CD14-positive monocyte (primary cell): Measurements from ENCODE around the gene TMF1. TPM values are rescaled to one million over a fixed set of nuclear protein-coding genes. Genes with fewer than 3 reads are reported as not detected.

ENCODE experiments used
- DNase-seq, 3 donors: peaks; one replicate each; pipeline ENCODE4 v3.0.0-alpha.2; 2011 to 2022
- H2AFZ ChIP-seq: 2 replicates; pipeline ENCODE4 v1.6.0; 2012; ENCODE audit warnings: mild to moderate bottlenecking, low read depth, low read length, inconsistent platforms; ENCODE audit not compliant: insufficient read depth, poor library complexity, severe bottlenecking
- H3K27ac ChIP-seq, 2 donors: 1 replicate in 1 of 2; 2 replicates in 1 of 2; pipeline ENCODE4 v1.5.1; 2012 to 2013; ENCODE audit warnings: low read length in 2 of 2, control low read depth in 1 of 2, inconsistent platforms in 1 of 2, low read depth in 1 of 2, mild to moderate bottlenecking in 1 of 2
- H3K27me3 ChIP-seq, 2 donors: one replicate each; pipeline versions ENCODE4 v1.6.0 to v1.6.1; 2011 to 2013; ENCODE audit warnings: low read length in 2 of 2; ENCODE audit not compliant: control insufficient read depth in 2 of 2, insufficient read depth in 2 of 2
- H3K36me3 ChIP-seq, 2 donors: replicated peaks in 1 of 2; 1 replicate in 1 of 2; 2 replicates in 1 of 2; pipeline versions ENCODE4 v1.5.1 to v1.6.1; 2012 to 2013; ENCODE audit warnings: low read length in 2 of 2, control low read depth in 1 of 2, inconsistent platforms in 1 of 2, mild to moderate bottlenecking in 1 of 2; ENCODE audit not compliant: insufficient read depth in 2 of 2, control insufficient read depth in 1 of 2
- H3K4me1 ChIP-seq, 2 donors: 1 replicate in 1 of 2; 2 replicates in 1 of 2; pipeline versions ENCODE4 v1.5.1 to v1.6.1; 2012 to 2013; ENCODE audit warnings: low read length in 2 of 2, control low read depth in 1 of 2, inconsistent platforms in 1 of 2, mild to moderate bottlenecking in 1 of 2, moderate library complexity in 1 of 2; ENCODE audit not compliant: insufficient read depth in 2 of 2, control insufficient read depth in 1 of 2
- H3K4me2 ChIP-seq: replicated peaks from 2 replicates; pipeline ENCODE3; 2012; ENCODE audit warnings: low read length, moderate library complexity, mild to moderate bottlenecking; ENCODE audit not compliant: poor library complexity, severe bottlenecking; ENCODE audit errors: extremely low read depth
- H3K4me3 ChIP-seq, 3 experiments: fragments of 200-600 bp in 1 of 3; sonication (generic) in 1 of 3; replicated peaks in 1 of 3; 1 replicate in 2 of 3; 2 replicates in 1 of 3; pipeline ENCODE4 v1.5.1; 2011 to 2013; ENCODE audit warnings: low read length in 3 of 3, mild to moderate bottlenecking in 3 of 3, control low read depth in 2 of 3, low read depth in 2 of 3, inconsistent platforms in 1 of 3, moderate library complexity in 1 of 3
- H3K79me2 ChIP-seq: 2 replicates; pipeline ENCODE4 v1.6.0; 2012; ENCODE audit warnings: mild to moderate bottlenecking, control low read depth, inconsistent platforms, low read length, moderate library complexity; ENCODE audit not compliant: insufficient read depth
- H3K9ac ChIP-seq: 2 replicates; pipeline ENCODE4 v1.6.0; 2017; ENCODE audit warnings: low read length, mild to moderate bottlenecking; ENCODE audit not compliant: insufficient read depth, poor library complexity, severe bottlenecking
- H3K9me3 ChIP-seq, 2 donors: replicated peaks in 1 of 2; 1 replicate in 1 of 2; 2 replicates in 1 of 2; pipeline versions ENCODE4 v1.5.1 to v1.6.1; 2012 to 2013; ENCODE audit warnings: low read length in 2 of 2, control low read depth in 1 of 2; ENCODE audit not compliant: control insufficient read depth in 1 of 2, insufficient read depth in 1 of 2
- H4K20me1 ChIP-seq: 2 replicates; pipeline ENCODE4 v1.6.0; 2012; ENCODE audit warnings: mild to moderate bottlenecking, low read length, control low read depth, moderate library complexity; ENCODE audit not compliant: insufficient read depth
- H3K27ac Mint-ChIP-seq, 7 donors: one replicate each; pipeline ENCODE4 v1.8.0; 2020; ENCODE audit warnings: mild to moderate bottlenecking in 7 of 7, mixed read lengths in 7 of 7, moderate library complexity in 6 of 7, inconsistent platforms in 2 of 7
- H3K27me3 Mint-ChIP-seq, 3 donors: one replicate each; pipeline ENCODE4 v1.8.0; 2021 to 2022; ENCODE audit warnings: low read depth in 3 of 3, mild to moderate bottlenecking in 3 of 3, mixed read lengths in 3 of 3, moderate library complexity in 3 of 3, inconsistent platforms in 1 of 3
- H3K36me3 Mint-ChIP-seq, 2 donors: one replicate each; pipeline ENCODE4 v1.8.0; 2020; ENCODE audit warnings: mixed read lengths in 2 of 2, inconsistent platforms in 1 of 2, mild to moderate bottlenecking in 1 of 2
- H3K4me1 Mint-ChIP-seq: one replicate; pipeline ENCODE4 v1.8.0; 2020; ENCODE audit warnings: mild to moderate bottlenecking, mixed read lengths
- H3K4me3 Mint-ChIP-seq, 2 donors: one replicate each; pipeline ENCODE4 v1.8.0; 2020; ENCODE audit warnings: mild to moderate bottlenecking in 2 of 2, mixed read lengths in 2 of 2, moderate library complexity in 1 of 2
- H3K9me3 Mint-ChIP-seq, 7 donors: one replicate each; pipeline ENCODE4 v1.8.0; 2020 to 2022; ENCODE audit warnings: mixed read lengths in 7 of 7, mild to moderate bottlenecking in 6 of 7, moderate library complexity in 6 of 7, inconsistent platforms in 2 of 7
- WGBS: methylation state at CpG from one replicate; pipeline ENCODE4 v1.1.5; 2013; ENCODE audit warnings: missing lambda C conversion rate; ENCODE audit not compliant: insufficient coverage; 5-methylcytosine and 5-hydroxymethylcytosine counted together
- intact Hi-C, 2 donors: fragments of 100-400 bp; cut with micrococcal nuclease; formaldehyde crosslinking; loops; one replicate each; pipeline versions ENCODE4 v1.15.0 to v1.15.1; 2023
- polyA plus RNA-seq, 3 donors: library from polyadenylated mRNA; depleted of rRNA in 1 of 3; unstranded in 2 of 3; stranded (reverse) in 1 of 3; fragments of 300-500 nt in 2 of 3; fragments of >200 nt in 1 of 3; fragmentation: Illumina TruSeq in 2 of 3; gene quantifications; 1 replicate in 2 of 3; 2 replicates in 1 of 3; pipeline ENCODE4 v1.2.3, GENCODE V29; 2012 to 2021
- TF ChIP-seq, protein P1 (sequence below): fragments of 200-600 bp; IDR thresholded peaks from one replicate; pipeline ENCODE4 v1.8.0; 2022; ENCODE audit warnings: antibody characterized with exemption, mild to moderate bottlenecking

The TMF1 gene
- polyA plus RNA-seq, 3 donors: 6.4 to 25.6 (median 23.1) TPM

DNA sequence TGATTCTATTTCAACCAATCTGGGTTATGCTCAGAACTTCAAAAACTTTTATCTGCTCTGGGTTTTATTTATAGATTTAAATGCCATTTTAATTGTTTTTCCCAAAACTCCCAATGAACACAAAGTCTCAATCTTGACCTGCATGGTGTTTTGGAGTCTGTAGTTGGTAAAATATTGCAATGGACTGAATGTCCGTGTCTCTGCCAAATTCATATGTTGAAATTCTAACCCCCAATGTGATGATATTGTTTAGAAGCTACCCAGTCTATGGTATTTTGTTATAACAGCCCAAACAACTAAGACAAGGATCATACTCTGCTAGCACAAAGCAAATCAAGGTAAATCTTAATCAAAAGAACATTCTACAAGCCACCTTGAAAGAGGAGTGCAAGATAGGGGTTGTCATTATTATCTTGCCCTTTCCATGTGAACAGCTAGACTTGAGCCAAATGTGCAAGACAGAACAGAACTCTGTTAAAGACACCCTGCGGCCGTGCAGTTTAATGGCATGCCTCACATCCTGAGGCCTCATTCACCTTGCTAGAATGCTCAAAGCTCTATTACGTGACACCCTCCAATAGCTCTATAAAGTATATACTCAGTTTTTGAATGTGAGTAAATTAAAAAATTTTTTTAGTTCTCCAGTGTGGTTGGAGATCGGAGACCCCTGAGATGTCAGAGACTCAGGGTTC is 46.2 kb downstream of the TMF1 start:
- Mint-ChIP-seq H3K27me3 (peaks cover 0 to 1% (median 0%) of the 10 kb centered on the region in 3 donors), H3K27ac (no peak overlapping the region), H3K9me3 (no peaks in the 10 kb centered on the region), H3K4me3 (no peak overlapping the region), H3K4me1 (no peaks in the 10 kb centered on the region), H3K36me3 (peaks cover 49 to 51% of the 10 kb centered on the region in 2 donors)
- TF ChIP-seq, protein P1, sequence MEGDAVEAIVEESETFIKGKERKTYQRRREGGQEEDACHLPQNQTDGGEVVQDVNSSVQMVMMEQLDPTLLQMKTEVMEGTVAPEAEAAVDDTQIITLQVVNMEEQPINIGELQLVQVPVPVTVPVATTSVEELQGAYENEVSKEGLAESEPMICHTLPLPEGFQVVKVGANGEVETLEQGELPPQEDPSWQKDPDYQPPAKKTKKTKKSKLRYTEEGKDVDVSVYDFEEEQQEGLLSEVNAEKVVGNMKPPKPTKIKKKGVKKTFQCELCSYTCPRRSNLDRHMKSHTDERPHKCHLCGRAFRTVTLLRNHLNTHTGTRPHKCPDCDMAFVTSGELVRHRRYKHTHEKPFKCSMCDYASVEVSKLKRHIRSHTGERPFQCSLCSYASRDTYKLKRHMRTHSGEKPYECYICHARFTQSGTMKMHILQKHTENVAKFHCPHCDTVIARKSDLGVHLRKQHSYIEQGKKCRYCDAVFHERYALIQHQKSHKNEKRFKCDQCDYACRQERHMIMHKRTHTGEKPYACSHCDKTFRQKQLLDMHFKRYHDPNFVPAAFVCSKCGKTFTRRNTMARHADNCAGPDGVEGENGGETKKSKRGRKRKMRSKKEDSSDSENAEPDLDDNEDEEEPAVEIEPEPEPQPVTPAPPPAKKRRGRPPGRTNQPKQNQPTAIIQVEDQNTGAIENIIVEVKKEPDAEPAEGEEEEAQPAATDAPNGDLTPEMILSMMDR: no peak
- Histone ChIP-seq H3K36me3 (peaks cover 11 to 47% of the 10 kb centered on the region in 2 donors), H4K20me1 (no peaks in the 10 kb centered on the region), H3K4me2 (no peak overlapping the region), H3K9me3 (no peaks in the 10 kb centered on the region), H3K4me3 (no peak overlapping the region), H2AFZ (no peak overlapping the region), H3K4me1 (no peaks in the 10 kb centered on the region), H3K9ac (no peak overlapping the region), H3K27ac (no peak overlapping the region), H3K79me2 (no peaks in the 10 kb centered on the region), H3K27me3 (no peaks in the 10 kb centered on the region)
- no peak for DNase-seq
- intact Hi-C loops: no loop called here
- WGBS: 100% methylated on average over 1 of the region's 5 CpGs

DNA sequence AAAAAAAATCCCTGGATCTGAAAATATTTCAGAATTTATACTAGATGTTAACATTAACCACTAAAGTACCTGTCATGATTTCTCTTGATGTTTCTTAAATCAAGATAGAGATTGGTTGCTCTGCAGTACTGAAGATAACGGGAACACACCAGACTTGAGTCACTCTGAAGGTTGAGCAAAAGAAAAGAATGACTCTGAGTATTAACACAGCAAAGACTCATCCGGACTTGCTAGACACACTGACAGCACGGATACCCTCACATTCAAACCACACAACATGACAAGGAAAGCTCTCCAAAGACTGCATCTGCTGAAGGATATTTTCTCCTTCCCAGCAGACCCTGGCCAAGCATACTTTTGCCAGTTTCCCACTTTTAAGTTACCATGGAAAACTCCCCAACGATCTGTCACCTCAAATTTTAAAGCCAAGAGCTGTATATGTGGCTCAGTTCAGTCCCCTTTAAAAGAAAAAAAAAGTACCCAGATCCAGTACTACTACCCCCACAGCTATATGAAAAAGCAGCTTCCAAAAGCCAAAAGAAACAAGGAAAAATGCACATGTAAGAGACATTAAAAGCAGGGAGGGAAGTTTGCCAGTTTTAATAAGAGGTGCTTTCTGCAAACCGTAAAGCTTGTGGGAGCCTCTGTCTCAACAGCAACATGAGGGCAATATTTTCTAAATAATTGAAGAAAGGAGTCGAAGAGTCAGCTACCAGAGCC is 46.9 kb downstream of the TMF1 start:
- H3K27ac Mint-ChIP-seq: no peak overlapping the region

More for the DNA sequence above, 46.9 kb downstream of the TMF1 start:
- H3K4me2 ChIP-seq: no peak overlapping the region
- no peak overlapping the region for H3K27ac ChIP-seq
- no peaks in the 10 kb centered on the region for H3K4me1 ChIP-seq
- H3K9me3 ChIP-seq: no peaks in the 10 kb centered on the region
- H3K79me2 ChIP-seq: no peaks in the 10 kb centered on the region
- peaks cover 0 to 1% (median 0%) of the 10 kb centered on the region in 3 donors for H3K27me3 Mint-ChIP-seq
- no peaks in the 10 kb centered on the region for H3K9me3 Mint-ChIP-seq
- peaks cover 11 to 47% of the 10 kb centered on the region in 2 donors for H3K36me3 ChIP-seq
- intact Hi-C loops: no loop called here
- no peak overlapping the region for H3K4me3 Mint-ChIP-seq
- H2AFZ ChIP-seq: no peak overlapping the region
- no peak overlapping the region for H3K4me3 ChIP-seq
- TF ChIP-seq, protein P1: no peak
- peaks cover 51 to 52% of the 10 kb centered on the region in 2 donors for H3K36me3 Mint-ChIP-seq
- H3K4me1 Mint-ChIP-seq: no peaks in the 10 kb centered on the region
- H4K20me1 ChIP-seq: no peaks in the 10 kb centered on the region
- H3K27me3 ChIP-seq: no peaks in the 10 kb centered on the region
- no peak for DNase-seq
- no peak overlapping the region for H3K9ac ChIP-seq
- 100% methylated on average over 3 of the region's 6 CpGs for WGBS
